Measurements from ENCODE around the gene CRY1. TPM values are rescaled to one million over a fixed set of nuclear protein-coding genes. Genes with fewer than 3 reads are reported as not detected.

CRY1 gene
- total RNA-seq, 1 experiment from 2014 or later, result 43.8 TPM

DNA sequence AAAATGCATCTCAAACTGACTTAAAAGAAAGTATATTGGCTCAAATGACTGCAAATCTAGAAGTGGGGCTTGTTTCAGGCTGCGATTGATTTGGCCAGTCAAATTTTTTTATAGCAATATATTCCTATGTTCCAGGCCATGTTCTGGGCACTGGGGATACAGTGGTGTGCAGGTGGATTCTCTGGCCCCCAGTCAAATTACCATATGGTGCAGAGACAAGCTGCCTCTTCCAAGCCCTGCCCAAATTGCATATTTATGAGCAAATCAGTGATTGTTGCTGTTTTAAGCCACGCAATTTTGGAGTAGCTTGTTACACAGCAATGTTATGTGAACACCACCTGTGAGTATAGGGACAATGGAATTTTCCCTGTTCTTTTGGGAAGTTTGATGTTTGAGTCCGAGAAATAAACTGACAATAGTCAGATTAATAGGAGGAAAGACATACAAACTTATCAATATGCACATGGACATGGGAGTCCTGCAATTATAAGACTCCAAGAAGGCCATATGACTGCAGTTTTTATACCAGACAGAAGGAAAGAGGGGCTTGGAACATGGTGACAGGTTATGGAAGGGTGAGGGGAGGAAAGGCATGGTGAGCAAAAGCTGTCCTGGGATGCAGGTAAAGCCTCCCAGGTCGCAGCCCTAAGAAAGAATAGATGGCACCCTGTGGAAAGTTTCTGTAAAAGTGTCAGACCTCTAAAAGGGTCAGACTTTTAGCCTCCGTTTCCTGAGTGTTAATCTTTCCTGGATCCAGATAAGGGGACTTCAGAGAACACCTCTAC lies 13.1 kb upstream of the CRY1 start:
- no peak overlapping the region for H3K4me3 ChIP-seq (ENCODE audit: low read depth in 2 of 2, low read length in 2 of 2)
- no peaks in the 10 kb centered on the region; the same call in 1 of the 2 replicates for H3K27me3 ChIP-seq (ENCODE audit: control insufficient read depth, insufficient read depth, low read length)
- ChIA-PET POLR2A (no interaction called here), CTCF (interaction anchor here (1.2 kb wide), 1 partner anchor 17 kb away, joined by 6 read pairs; no protein-coding TSS in a partner anchor)
- DNase-seq (ENCODE audit: low read depth, low spot score) (no peak), ATAC-seq (no peak)
- TF ChIP-seq, protein P1, sequence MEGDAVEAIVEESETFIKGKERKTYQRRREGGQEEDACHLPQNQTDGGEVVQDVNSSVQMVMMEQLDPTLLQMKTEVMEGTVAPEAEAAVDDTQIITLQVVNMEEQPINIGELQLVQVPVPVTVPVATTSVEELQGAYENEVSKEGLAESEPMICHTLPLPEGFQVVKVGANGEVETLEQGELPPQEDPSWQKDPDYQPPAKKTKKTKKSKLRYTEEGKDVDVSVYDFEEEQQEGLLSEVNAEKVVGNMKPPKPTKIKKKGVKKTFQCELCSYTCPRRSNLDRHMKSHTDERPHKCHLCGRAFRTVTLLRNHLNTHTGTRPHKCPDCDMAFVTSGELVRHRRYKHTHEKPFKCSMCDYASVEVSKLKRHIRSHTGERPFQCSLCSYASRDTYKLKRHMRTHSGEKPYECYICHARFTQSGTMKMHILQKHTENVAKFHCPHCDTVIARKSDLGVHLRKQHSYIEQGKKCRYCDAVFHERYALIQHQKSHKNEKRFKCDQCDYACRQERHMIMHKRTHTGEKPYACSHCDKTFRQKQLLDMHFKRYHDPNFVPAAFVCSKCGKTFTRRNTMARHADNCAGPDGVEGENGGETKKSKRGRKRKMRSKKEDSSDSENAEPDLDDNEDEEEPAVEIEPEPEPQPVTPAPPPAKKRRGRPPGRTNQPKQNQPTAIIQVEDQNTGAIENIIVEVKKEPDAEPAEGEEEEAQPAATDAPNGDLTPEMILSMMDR (IDR thresholded peaks at IDR 0.05), result no peak
- TF ChIP-seq POLR2AphosphoS5 (IDR thresholded peaks at IDR 0.05; ENCODE audit: low read depth, low read length) (no peak), SIN3A (IDR thresholded peaks at IDR 0.05; ENCODE audit: borderline replicate concordance, insufficient read depth, low read depth, low read length) (no peak), TCF7L2 (IDR thresholded peaks at IDR 0.05; ENCODE audit: low read depth, low read length) (no peak)
- TF ChIP-seq, protein P2, sequence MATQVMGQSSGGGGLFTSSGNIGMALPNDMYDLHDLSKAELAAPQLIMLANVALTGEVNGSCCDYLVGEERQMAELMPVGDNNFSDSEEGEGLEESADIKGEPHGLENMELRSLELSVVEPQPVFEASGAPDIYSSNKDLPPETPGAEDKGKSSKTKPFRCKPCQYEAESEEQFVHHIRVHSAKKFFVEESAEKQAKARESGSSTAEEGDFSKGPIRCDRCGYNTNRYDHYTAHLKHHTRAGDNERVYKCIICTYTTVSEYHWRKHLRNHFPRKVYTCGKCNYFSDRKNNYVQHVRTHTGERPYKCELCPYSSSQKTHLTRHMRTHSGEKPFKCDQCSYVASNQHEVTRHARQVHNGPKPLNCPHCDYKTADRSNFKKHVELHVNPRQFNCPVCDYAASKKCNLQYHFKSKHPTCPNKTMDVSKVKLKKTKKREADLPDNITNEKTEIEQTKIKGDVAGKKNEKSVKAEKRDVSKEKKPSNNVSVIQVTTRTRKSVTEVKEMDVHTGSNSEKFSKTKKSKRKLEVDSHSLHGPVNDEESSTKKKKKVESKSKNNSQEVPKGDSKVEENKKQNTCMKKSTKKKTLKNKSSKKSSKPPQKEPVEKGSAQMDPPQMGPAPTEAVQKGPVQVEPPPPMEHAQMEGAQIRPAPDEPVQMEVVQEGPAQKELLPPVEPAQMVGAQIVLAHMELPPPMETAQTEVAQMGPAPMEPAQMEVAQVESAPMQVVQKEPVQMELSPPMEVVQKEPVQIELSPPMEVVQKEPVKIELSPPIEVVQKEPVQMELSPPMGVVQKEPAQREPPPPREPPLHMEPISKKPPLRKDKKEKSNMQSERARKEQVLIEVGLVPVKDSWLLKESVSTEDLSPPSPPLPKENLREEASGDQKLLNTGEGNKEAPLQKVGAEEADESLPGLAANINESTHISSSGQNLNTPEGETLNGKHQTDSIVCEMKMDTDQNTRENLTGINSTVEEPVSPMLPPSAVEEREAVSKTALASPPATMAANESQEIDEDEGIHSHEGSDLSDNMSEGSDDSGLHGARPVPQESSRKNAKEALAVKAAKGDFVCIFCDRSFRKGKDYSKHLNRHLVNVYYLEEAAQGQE (IDR thresholded peaks at IDR 0.05; ENCODE audit: insufficient read depth in 1 of 2, low read depth in 2 of 2, low read length in 1 of 2), result no peak
- no peaks in the 10 kb centered on the region for H3K9me3 ChIP-seq (ENCODE audit: control insufficient read depth, insufficient read depth, low read depth, low read length)
- no TSS peak for BruUV-seq (replicated peaks)
- in situ Hi-C loops (cut with HindIII; ENCODE audit: low pct_unique_long_range_greater_than_20kb, low sequenced_read_pairs), result no loop called here
- intact Hi-C loops (cut with micrococcal nuclease; ENCODE audit: unreplicated experiment), result no loop called here
- H3K36me3 ChIP-seq (ENCODE audit: control insufficient read depth, insufficient read depth, low read length), result no peaks in the 10 kb centered on the region
- H3K4me1 ChIP-seq (ENCODE audit: control insufficient read depth, insufficient read depth, low read length), result peaks cover 2% of the 10 kb centered on the region
- H3K27ac ChIP-seq (ENCODE audit: low read length), result no peak overlapping the region

DNA sequence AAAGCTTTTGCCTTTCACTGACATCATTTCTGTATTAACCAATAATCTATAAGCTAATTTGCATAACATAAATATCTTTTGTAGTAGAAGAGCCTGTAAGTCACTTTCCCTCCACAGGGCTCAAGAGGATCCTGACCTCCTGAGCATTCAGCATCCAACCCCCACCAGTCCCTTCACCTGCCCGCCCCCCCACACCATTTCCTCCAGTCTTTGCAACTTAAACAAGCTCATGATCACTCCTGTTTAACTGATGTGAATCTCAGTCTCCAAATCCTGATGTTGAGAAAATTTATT lies 12.0 kb upstream of the CRY1 start:
- BruUV-seq (replicated peaks), result no TSS peak
- in situ Hi-C loops (cut with HindIII; ENCODE audit: low pct_unique_long_range_greater_than_20kb, low sequenced_read_pairs), result no loop called here
- Histone ChIP-seq H3K27me3 (ENCODE audit: control insufficient read depth, insufficient read depth, low read length) (no peaks in the 10 kb centered on the region), H3K27ac (ENCODE audit: low read length) (no peak overlapping the region), H3K4me1 (ENCODE audit: control insufficient read depth, insufficient read depth, low read length) (peaks cover 2% of the 10 kb centered on the region), H3K4me3 (ENCODE audit: low read depth in 2 of 2, low read length in 2 of 2) (no peak overlapping the region), H3K36me3 (ENCODE audit: control insufficient read depth, insufficient read depth, low read length) (no peaks in the 10 kb centered on the region), H3K9me3 (ENCODE audit: control insufficient read depth, insufficient read depth, low read depth, low read length) (no peaks in the 10 kb centered on the region)
- DNase-seq (ENCODE audit: low read depth, low spot score) (no peak), ATAC-seq (no peak)
- intact Hi-C loops (cut with micrococcal nuclease; ENCODE audit: unreplicated experiment), result no loop called here
- CTCF ChIA-PET, result interaction anchor here (1.0 to 1.9 kb wide), 4 partner anchors 8 to 16 kb away, joined by 5 to 16 read pairs (median 8); no protein-coding TSS in a partner anchor
- TF ChIP-seq POLR2AphosphoS5 (IDR thresholded peaks at IDR 0.05; ENCODE audit: low read depth, low read length) (no peak), TCF7L2 (IDR thresholded peaks at IDR 0.05; ENCODE audit: low read depth, low read length) (no peak), SIN3A (IDR thresholded peaks at IDR 0.05; ENCODE audit: borderline replicate concordance, insufficient read depth, low read depth, low read length) (no peak)
- TF ChIP-seq, protein P2 (IDR thresholded peaks at IDR 0.05; ENCODE audit: insufficient read depth in 1 of 2, low read depth in 2 of 2, low read length in 1 of 2), result no peak
- TF ChIP-seq, protein P1 (IDR thresholded peaks at IDR 0.05), result no peak
- POLR2A ChIA-PET, result interaction anchor here (0.6 kb wide), 1 partner anchor 223 kb away, joined by 5 read pairs; no protein-coding TSS in a partner anchor
